HG02623 (cell line): Measurements from ENCODE around the gene SPAG8.

ENCODE experiments used
- ATAC-seq: cut with Tn5 transposase; IDR thresholded peaks from one replicate; pipeline ENCODE4 v1.9.1; 2021; ENCODE audit warnings: moderate library complexity; ENCODE audit not compliant: unreplicated experiment

The SPAG8 gene

DNA sequence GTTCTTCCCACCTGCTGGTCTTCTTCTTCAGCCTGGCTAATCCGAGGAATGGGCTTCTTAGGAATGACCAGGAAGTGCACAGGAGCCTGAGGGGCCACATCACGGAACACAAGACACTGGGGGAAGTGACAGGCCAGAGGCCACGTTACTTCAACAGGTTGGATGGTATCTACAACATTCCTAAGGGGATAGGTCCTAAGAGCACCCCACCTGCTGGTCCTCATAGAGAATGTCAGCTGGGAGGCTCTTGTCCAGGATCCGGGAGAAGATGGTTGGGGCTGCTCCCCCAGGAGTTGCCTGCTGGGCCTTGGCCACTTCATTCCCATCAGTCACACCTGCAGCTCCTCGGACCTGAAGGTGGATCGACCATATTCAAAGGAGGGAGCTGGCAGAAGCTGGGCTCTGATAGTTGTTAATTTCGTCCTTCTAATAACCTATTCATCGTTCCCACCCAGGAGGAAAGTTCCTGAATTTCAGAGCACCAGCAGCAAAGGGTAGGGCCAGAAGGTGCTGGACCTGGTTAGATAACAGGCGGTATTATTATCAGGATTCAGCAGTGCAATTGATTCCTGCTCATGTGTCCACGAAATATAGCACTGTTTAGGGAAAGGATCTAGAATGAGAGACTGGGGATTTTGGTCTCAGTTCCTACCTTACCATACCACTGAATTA is 1.5 kb upstream of the SPAG8 start:
- no peak for ATAC-seq

DNA sequence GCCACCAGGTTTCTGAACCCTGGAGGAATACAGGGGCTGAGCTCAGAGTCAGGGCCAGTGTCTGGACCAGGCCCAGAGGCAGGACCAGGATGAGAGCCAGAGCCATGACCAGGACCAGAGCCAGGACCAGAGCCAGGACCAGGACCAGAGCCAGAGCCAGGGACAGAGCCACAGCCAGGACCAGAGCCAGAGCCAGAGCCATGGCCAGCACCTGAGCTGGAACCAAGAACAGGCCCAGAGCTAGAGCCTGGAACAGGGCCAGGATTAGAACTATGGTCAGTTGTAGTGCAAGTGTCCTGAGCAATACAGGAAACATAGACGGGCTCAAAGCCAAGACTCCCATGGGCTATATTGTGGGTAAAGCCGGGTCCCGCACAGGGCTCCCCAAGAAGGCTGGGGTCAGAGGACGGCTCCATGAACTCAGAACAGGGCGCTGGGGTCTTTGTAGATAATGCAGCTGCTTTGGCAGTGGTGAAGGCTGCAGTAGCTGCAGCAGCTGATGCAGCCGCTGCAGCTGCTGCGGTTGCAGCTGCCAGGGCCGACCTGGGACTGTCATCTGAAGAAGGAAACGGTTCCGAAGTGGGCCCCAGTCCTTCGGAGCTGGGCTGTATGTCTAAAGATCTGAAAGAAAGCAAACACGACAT is 559 bp downstream of the SPAG8 start:
- ATAC-seq, result no peak

- ATAC-seq, result no peak
These were observed 1.9 kb downstream of the SPAG8 start for GRCh38 chr9:35810122-35810521.

- ATAC-seq, result no peak
These were observed 3.6 kb downstream of the SPAG8 start for GRCh38 chr9:35808433-35808832.

GRCh38 chr9:35806101-35806500 is 6.0 kb downstream of the SPAG8 start:
- ATAC-seq, result no peak

GRCh38 chr9:35801328-35802128 is 10.5 kb downstream of the SPAG8 start:
- ATAC-seq, result no peak

GRCh38 chr9:35800530-35800929 is 11.5 kb downstream of the SPAG8 start:
- ATAC-seq, result no peak

DNA sequence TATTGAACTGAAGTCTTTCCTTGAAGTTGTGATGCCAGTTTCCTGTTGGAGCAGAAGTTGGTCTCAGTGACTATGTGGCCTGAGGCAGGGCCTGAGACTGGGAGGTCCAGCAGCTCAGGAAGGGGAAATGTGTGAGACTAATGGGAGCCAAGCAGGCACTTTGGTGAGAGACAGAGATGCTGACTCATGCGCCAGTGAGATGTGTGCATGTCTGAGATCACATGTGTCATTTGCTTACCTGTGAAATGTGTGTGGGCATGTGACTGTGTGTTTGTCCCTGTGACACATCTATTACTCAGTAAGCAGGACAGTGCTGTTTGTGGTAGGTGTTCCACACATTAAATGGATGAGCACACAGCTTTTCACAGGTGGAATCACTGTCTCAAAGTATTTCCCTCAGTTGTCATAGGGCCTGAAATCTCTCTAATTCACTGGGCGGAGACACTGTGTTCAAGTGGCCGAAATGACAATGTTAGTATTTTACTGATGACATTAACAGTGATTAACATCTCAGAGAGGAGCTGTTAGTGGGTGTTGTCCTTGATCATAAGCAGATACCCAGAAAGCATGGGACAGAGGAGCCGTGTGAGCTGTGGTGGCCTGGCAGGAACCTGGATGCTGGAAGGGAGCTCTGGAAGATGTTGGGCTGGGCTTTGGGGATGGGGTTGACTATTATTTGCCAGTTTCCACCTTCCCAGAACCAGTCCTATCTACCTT is 13.2 kb downstream of the SPAG8 start:
- no peak for ATAC-seq

GRCh38 chr9:35797311-35798109 is 14.6 kb downstream of the SPAG8 start:
- ATAC-seq, result no peak

- no peak for ATAC-seq
These were observed 16.4 kb downstream of the SPAG8 start for GRCh38 chr9:35795695-35796094.

DNA sequence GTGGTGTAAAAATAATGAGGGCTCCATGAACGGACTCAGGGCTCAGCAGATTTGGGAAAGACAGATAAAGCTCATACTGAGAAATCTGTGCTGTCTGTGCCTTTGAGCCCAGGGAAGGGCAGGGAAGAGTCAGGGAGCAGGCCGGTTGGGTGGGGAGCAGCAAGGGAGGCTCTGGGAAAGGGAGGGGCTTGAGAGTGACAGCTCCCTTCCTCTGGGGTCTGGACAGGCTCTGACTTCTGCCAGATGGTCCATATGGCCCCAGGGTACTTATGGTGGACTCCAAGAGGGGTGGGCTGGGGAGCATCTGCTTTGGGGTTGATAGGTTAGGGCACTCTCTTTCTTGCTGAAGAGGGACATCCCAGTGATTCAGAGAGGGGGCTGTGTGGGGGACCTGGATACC is 18.6 kb downstream of the SPAG8 start:
- no peak for ATAC-seq

DNA sequence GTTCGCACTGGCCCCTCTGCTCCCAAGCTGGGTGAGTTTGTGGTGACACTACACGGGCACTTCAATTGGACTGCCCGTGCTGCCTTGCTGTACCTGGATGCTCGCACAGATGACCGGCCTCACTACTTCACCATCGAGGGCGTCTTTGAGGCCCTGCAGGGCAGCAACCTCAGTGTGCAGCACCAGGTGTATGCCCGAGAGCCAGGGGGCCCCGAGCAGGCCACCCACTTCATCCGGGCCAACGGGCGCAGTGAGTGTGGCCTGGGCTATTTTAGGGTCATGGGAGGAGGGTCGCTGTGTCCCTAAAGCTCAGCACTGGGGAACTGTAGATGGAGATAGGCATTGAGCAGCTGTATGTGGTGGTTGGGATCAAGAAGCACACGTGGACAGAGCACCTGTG is 19.2 kb downstream of the SPAG8 start:
- ATAC-seq, result no peak

- no peak for ATAC-seq
These were observed 19.8 kb downstream of the SPAG8 start for GRCh38 chr9:35792024-35792813.

GRCh38 chr9:35791297-35791921 is 20.7 kb downstream of the SPAG8 start, which contains the start of gene NPR2:
TSS of gene NPR2 (plus strand) at chr9:35791591. CDS start at chr9:35792409, 818 bp downstream.
- ATAC-seq, result no peak

GRCh38 chr9:35790385-35791296 is 21.4 kb downstream of the SPAG8 start:
- no peak for ATAC-seq

GRCh38 chr9:35790025-35790384 is 22.1 kb downstream of the SPAG8 start:
- ATAC-seq, result no peak

GRCh38 chr9:35789541-35789940 is 22.5 kb downstream of the SPAG8 start:
- no peak for ATAC-seq

DNA sequence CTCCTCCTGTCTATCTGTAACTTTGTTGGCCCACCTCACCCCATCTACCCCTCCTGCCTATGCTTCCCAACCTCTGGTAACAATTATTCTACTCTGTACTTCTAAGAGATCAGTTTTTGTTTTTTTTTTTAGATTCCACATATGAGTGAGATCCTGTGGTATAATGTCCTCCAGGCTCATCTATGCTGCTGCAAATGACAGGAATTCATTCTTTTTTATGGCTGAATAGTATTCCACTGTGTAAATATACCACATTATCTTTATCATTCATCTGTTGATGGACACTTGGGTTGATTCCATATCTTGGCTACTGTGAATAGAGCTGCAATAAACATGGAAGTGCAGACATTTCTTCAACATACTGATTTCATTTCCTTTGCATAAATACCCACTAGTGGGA is 28.6 kb downstream of the SPAG8 start:
- ATAC-seq, result no peak
